H1 (cell line): Measurements from ENCODE around the gene PCDHGA7. TPM values are rescaled to one million over a fixed set of nuclear protein-coding genes. Genes with fewer than 3 reads are reported as not detected.

Experiments
- CTCF ChIA-PET: fragments of 300-600 bp; sonication (Branson Sonifier 250); formaldehyde crosslinking; loops from one replicate; lab custom pipeline; 2021; ENCODE audit not compliant: partially characterized antibody; lab: Charles Lee
- POLR2A ChIA-PET: fragments of 300-600 bp; sonication (Branson Sonifier 250); formaldehyde crosslinking; loops from one replicate; lab custom pipeline; 2021; ENCODE audit warnings: inconsistent platforms; ENCODE audit not compliant: partially characterized antibody; lab: Charles Lee
- DNase-seq, 2 experiments: peaks; one replicate each; pipeline versions ENCODE4 v3.0.0 to v3.0.0-alpha.2; 2010 to 2022; ENCODE audit warnings: low spot score in 2 of 2, low read depth in 1 of 2, mixed read lengths in 1 of 2
- FAIRE-seq: peaks from 2 replicates; lab custom pipeline; 2011; peaks lifted over from hg19 to GRCh38; lab: Jason Lieb, UNC
- H2AFZ ChIP-seq: 2 replicates; pipeline ENCODE4 v1.8.1; 2012; ENCODE audit warnings: low read length, inconsistent platforms
- H2AK5ac ChIP-seq: 2 replicates; pipeline ENCODE4 v1.6.1; 2013; ENCODE audit warnings: low read depth, low read length
- H2BK120ac ChIP-seq: replicated peaks from 2 replicates; pipeline ENCODE3; 2013; ENCODE audit warnings: low read depth, low read length, inconsistent platforms
- H2BK12ac ChIP-seq: 2 replicates; pipeline ENCODE4 v1.6.1; 2013; ENCODE audit warnings: low read depth, low read length
- H2BK15ac ChIP-seq: 2 replicates; pipeline ENCODE4 v1.6.1; 2013; ENCODE audit warnings: low read length
- H2BK20ac ChIP-seq: 2 replicates; pipeline ENCODE4 v1.6.1; 2013; ENCODE audit warnings: low read length
- H2BK5ac ChIP-seq: 2 replicates; pipeline ENCODE4 v1.6.1; 2013; ENCODE audit warnings: low read depth, low read length
- H3K14ac ChIP-seq: 2 replicates; pipeline ENCODE4 v1.6.1; 2013; ENCODE audit warnings: inconsistent platforms; ENCODE audit not compliant: insufficient read length
- H3K18ac ChIP-seq: 2 replicates; pipeline ENCODE4 v1.6.1; 2013; ENCODE audit warnings: low read length; ENCODE audit errors: extremely low read depth
- H3K23ac ChIP-seq: 2 replicates; pipeline ENCODE4 v1.6.1; 2013; ENCODE audit warnings: inconsistent platforms; ENCODE audit not compliant: insufficient read length
- H3K23me2 ChIP-seq: 2 replicates; pipeline ENCODE4 v1.6.1; 2013; ENCODE audit warnings: low read depth, low read length
- H3K27ac ChIP-seq: 2 replicates; pipeline ENCODE4 v1.6.1; 2011; ENCODE audit warnings: low read depth, low read length, inconsistent platforms
- H3K27me3 ChIP-seq, 4 experiments: replicated peaks in 1 of 4; 1 replicate in 1 of 4; 2 replicates in 3 of 4; pipeline versions ENCODE4 v1.6.1 to v1.8.1; 2011 to 2013; ENCODE audit warnings: low read length in 3 of 4, mild to moderate bottlenecking in 3 of 4, inconsistent platforms in 2 of 4, mixed read lengths in 2 of 4, moderate library complexity in 1 of 4; ENCODE audit not compliant: control insufficient read depth in 3 of 4, insufficient read depth in 3 of 4; ENCODE audit errors: extremely low read depth in 1 of 4
- H3K36me3 ChIP-seq, 4 experiments: 2 replicates each; pipeline versions ENCODE4 v1.6.1 to v1.8.1; 2011 to 2013; ENCODE audit warnings: mild to moderate bottlenecking in 4 of 4, low read length in 3 of 4, moderate library complexity in 2 of 4, control low read depth in 1 of 4, inconsistent platforms in 1 of 4; ENCODE audit not compliant: insufficient read depth in 4 of 4, control insufficient read depth in 2 of 4
- H3K4ac ChIP-seq: replicated peaks from 2 replicates; pipeline ENCODE3; 2013; ENCODE audit warnings: low read length, low read depth, mixed read lengths, inconsistent platforms; ENCODE audit not compliant: insufficient read length
- H3K4me1 ChIP-seq, 4 experiments: replicated peaks in 1 of 4; 1 replicate in 1 of 4; 2 replicates in 3 of 4; pipeline versions ENCODE4 v1.6.1 to v1.8.1; 2011 to 2013; ENCODE audit warnings: low read length in 3 of 4, inconsistent platforms in 2 of 4, mixed read lengths in 1 of 4; ENCODE audit not compliant: insufficient read depth in 4 of 4, control insufficient read depth in 3 of 4
- H3K4me2 ChIP-seq, 2 experiments: 2 replicates each; pipeline versions ENCODE4 v1.6.1 to v1.8.1; 2011 to 2013; ENCODE audit warnings: low read depth in 2 of 2, low read length in 2 of 2, control low read depth in 1 of 2, inconsistent platforms in 1 of 2, mild to moderate bottlenecking in 1 of 2; ENCODE audit not compliant: insufficient read depth in 1 of 2
- H3K4me3 ChIP-seq, 4 experiments: fragments of 200-600, 300-600 bp in 1 of 4; sonication (generic), shearing (Covaris generic), sonication (Bioruptor Twin) in 1 of 4; 2 replicates each; pipeline versions ENCODE4 v1.5.1 to v1.8.1; 2011 to 2016; ENCODE audit warnings: low read length in 4 of 4, low read depth in 3 of 4, control low read depth in 2 of 4, inconsistent platforms in 2 of 4, mild to moderate bottlenecking in 2 of 4, mixed read lengths in 1 of 4, moderate library complexity in 1 of 4; ENCODE audit not compliant: insufficient read depth in 2 of 4; ENCODE audit errors: extremely low read depth in 1 of 4
- H3K56ac ChIP-seq: replicated peaks from 2 replicates; pipeline ENCODE3; 2013; ENCODE audit warnings: low read depth, mild to moderate bottlenecking, mixed read lengths, low read length, inconsistent platforms; ENCODE audit not compliant: insufficient read length
- H3K79me1 ChIP-seq: 2 replicates; pipeline ENCODE4 v1.6.1; 2013; ENCODE audit warnings: low read depth, low read length, control low read depth
- H3K79me2 ChIP-seq, 2 experiments: 2 replicates each; pipeline versions ENCODE4 v1.6.1 to v1.8.1; 2012 to 2013; ENCODE audit warnings: low read length in 2 of 2, mild to moderate bottlenecking in 2 of 2, inconsistent platforms in 1 of 2; ENCODE audit not compliant: insufficient read depth in 2 of 2, control insufficient read depth in 1 of 2
- H3K9ac ChIP-seq, 4 experiments: replicated peaks in 1 of 4; 1 replicate in 1 of 4; 2 replicates in 3 of 4; pipeline versions ENCODE4 v1.6.1 to v1.8.1; 2011 to 2013; ENCODE audit warnings: low read depth in 3 of 4, low read length in 3 of 4, control low read depth in 2 of 4, mild to moderate bottlenecking in 2 of 4, moderate library complexity in 2 of 4, inconsistent platforms in 1 of 4; ENCODE audit errors: extremely low read depth in 1 of 4
- H3K9me3 ChIP-seq, 2 experiments: 2 replicates each; pipeline versions ENCODE4 v1.6.1 to v1.8.1; 2012 to 2013; ENCODE audit warnings: mild to moderate bottlenecking in 2 of 2, moderate library complexity in 2 of 2, control low read depth in 1 of 2, inconsistent platforms in 1 of 2, low read depth in 1 of 2, low read length in 1 of 2, mixed read lengths in 1 of 2; ENCODE audit not compliant: insufficient read depth in 2 of 2
- H4K20me1 ChIP-seq, 2 experiments: replicated peaks in 1 of 2; 2 replicates each; pipeline versions ENCODE3 to v1.8.1; 2011 to 2013; ENCODE audit warnings: inconsistent platforms in 2 of 2, low read length in 2 of 2, mild to moderate bottlenecking in 1 of 2; ENCODE audit not compliant: insufficient read depth in 2 of 2, control insufficient read depth in 1 of 2
- H4K5ac ChIP-seq: 2 replicates; pipeline ENCODE4 v1.6.1; 2013; ENCODE audit warnings: low read length, low read depth, mixed read lengths, inconsistent platforms; ENCODE audit not compliant: insufficient read length
- H4K8ac ChIP-seq: 2 replicates; pipeline ENCODE4 v1.8.0; 2013; ENCODE audit warnings: mild to moderate bottlenecking, moderate library complexity, low read length, inconsistent platforms; ENCODE audit not compliant: insufficient read depth; ENCODE audit errors: extremely low read depth
- H4K91ac ChIP-seq: replicated peaks from 2 replicates; pipeline ENCODE3; 2013; ENCODE audit warnings: low read length, mixed read lengths, inconsistent platforms; ENCODE audit not compliant: insufficient read length
- ATF2 ChIP-seq: IDR thresholded peaks from 2 replicates; pipeline ENCODE4 v1.6.1; 2012; ENCODE audit warnings: low read length, inconsistent platforms
- BACH1 ChIP-seq: IDR thresholded peaks from 2 replicates; pipeline ENCODE4 v1.6.1; 2012; ENCODE audit warnings: low read length, improper control_type of control experiment
- FOSL1 ChIP-seq: IDR thresholded peaks from 2 replicates; pipeline ENCODE4 v1.6.1; 2011; ENCODE audit warnings: mild to moderate bottlenecking, low read depth, low read length, moderate library complexity; ENCODE audit not compliant: insufficient read depth
- JUN ChIP-seq: IDR thresholded peaks from 2 replicates; pipeline ENCODE4 v1.6.1; 2011; ENCODE audit warnings: low read depth, mild to moderate bottlenecking, improper control_type of control experiment, low read length
- KDM5A ChIP-seq: fragments of 200-600 bp; IDR thresholded peaks from 2 replicates; pipeline ENCODE4 v1.7.1; 2012; ENCODE audit warnings: mild to moderate bottlenecking, low read length, inconsistent platforms, mixed read lengths
- MAFK ChIP-seq: IDR thresholded peaks from 2 replicates; pipeline ENCODE4 v1.6.1; 2012; ENCODE audit warnings: low read depth, mild to moderate bottlenecking, improper control_type of control experiment, low read length
- NRF1 ChIP-seq: IDR thresholded peaks from 2 replicates; pipeline ENCODE4 v1.6.1; 2011; ENCODE audit warnings: mild to moderate bottlenecking, low read depth, low read length, improper control_type of control experiment
- POLR2A ChIP-seq, 2 experiments: IDR thresholded peaks; 1 replicate in 1 of 2; 2 replicates in 1 of 2; pipeline ENCODE4 v1.6.1; 2011; ENCODE audit warnings: low read depth in 2 of 2, low read length in 2 of 2, mild to moderate bottlenecking in 2 of 2; ENCODE audit errors: control extremely low read depth in 1 of 2
- POLR2AphosphoS5 ChIP-seq: IDR thresholded peaks from 2 replicates; pipeline ENCODE4 v1.6.1; 2011; ENCODE audit warnings: low read depth, low read length
- RAD21 ChIP-seq, 2 experiments: IDR thresholded peaks in 1 of 2; conservative IDR thresholded peaks in 1 of 2; 2 replicates each; pipeline ENCODE4 v1.6.1; 2011; ENCODE audit warnings: low read depth in 2 of 2, low read length in 2 of 2, improper control_type of control experiment in 1 of 2, inconsistent platforms in 1 of 2, mild to moderate bottlenecking in 1 of 2, moderate library complexity in 1 of 2
- SP4 ChIP-seq: IDR thresholded peaks from 2 replicates; pipeline ENCODE4 v1.6.1; 2012; ENCODE audit warnings: low read length, inconsistent platforms
- TAF1 ChIP-seq: IDR thresholded peaks from 2 replicates; pipeline ENCODE4 v1.6.1; 2011; ENCODE audit warnings: mild to moderate bottlenecking, low read depth, low read length
- TEAD4 ChIP-seq: IDR thresholded peaks from 2 replicates; pipeline ENCODE4 v1.6.1; 2012; ENCODE audit warnings: low read depth, low read length, inconsistent platforms, mixed read lengths
- WGBS, 2 experiments: shearing (Covaris generic) in 1 of 2; methylation state at CpG; one replicate each; pipeline versions ENCODE4 v1.1.6 to v1.1.7; 2013 to 2015; ENCODE audit warnings: low lambda C conversion rate in 2 of 2, mixed read lengths in 2 of 2, inconsistent platforms in 1 of 2, low coverage in 1 of 2, missing lambda C conversion rate in 1 of 2; ENCODE audit not compliant: insufficient replicate concordance in 2 of 2, insufficient coverage in 1 of 2, insufficient read length in 1 of 2; ENCODE audit errors: extremely low coverage in 1 of 2, missing lambda C conversion rate in 1 of 2; 5-methylcytosine and 5-hydroxymethylcytosine counted together
- polyA plus RNA-seq, 7 experiments: library from polyadenylated mRNA; depleted of rRNA in 3 of 7; stranded (reverse) in 5 of 7; unstranded in 2 of 7; fragments of >200 nt in 5 of 7; fragments of 200-250 nt in 2 of 7; gene quantifications; 1 replicate in 5 of 7; 2 replicates in 1 of 7; 4 replicates in 1 of 7; pipeline versions ENCODE4 v1.2.1 to v1.2.3, GENCODE V29; 2011 to 2013; ENCODE audit warnings: missing spikeins in 2 of 7, mixed read lengths in 2 of 7
- total RNA-seq: library from RNA; stranded (reverse); fragmentation: NEBNext Ultra II Directional; extraction: Animal tissue kit (Norgen Biotek cat#: 25700); gene quantifications from 2 replicates; pipeline ENCODE4 v1.2.1, GENCODE V29; 2021

The PCDHGA7 gene
- total and polyA plus RNA-seq, 2 of the 8 experiments (the other 6 are each of a cell fraction or from before 2014, with no cell fraction given): 0.39 to 1.1 TPM

DNA sequence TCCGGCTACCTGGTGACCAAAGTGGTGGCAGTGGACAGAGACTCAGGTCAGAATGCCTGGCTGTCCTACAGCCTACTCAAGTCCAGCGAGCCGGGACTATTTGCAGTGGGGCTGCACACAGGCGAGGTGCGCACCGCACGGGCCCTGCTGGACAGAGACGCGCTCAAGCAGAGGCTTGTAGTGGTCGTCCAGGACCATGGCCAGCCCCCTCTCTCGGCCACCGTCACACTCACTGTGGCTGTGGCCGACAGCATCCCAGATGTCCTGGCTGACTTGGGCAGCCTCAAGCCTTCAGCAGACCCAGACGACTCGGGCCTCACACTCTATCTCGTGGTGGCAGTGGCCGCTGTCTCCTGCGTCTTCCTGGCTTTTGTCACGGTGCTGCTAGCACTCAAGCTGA is 25.6 kb upstream of the PCDHGA7 start:
- FAIRE-seq: no peak
- H2BK12ac ChIP-seq: no peak overlapping the region
- no peaks in the 10 kb centered on the region for H3K23me2 ChIP-seq
- H3K18ac ChIP-seq: no peak overlapping the region
- no peak overlapping the region for H3K4me2 ChIP-seq
- H4K5ac ChIP-seq: no peak overlapping the region
- no peaks in the 10 kb centered on the region for H4K20me1 ChIP-seq
- H3K4ac ChIP-seq: no peak overlapping the region
- no peak overlapping the region for H2AFZ ChIP-seq
- H3K9ac ChIP-seq: no peak overlapping the region
- no peak overlapping the region for H2AK5ac ChIP-seq
- no peak overlapping the region for H3K27ac ChIP-seq
- CTCF ChIA-PET: interaction anchor here (0.8 to 4.4 kb wide), 8 partner anchors 7 to 201 kb away, joined by 3 to 27 read pairs (median 14); partner anchors contain the start of genes PCDHB15, PCDHGA1, PCDHGA2 and PCDHGA5
- H2BK5ac ChIP-seq: no peak overlapping the region
- peaks cover 31 to 50% of the 10 kb centered on the region in 2 experiments for H3K9me3 ChIP-seq
- TF ChIP-seq RAD21 (IDR thresholded peaks at IDR 0.05 in 1 of 2, conservative IDR thresholded peaks at IDR 0.05 in 1 of 2; ENCODE audit: low read depth in 2 of 2, low read length in 2 of 2) (no peak), MAFK (no peak), JUN (no peak), FOSL1 (no peak), SP4 (no peak), ATF2 (no peak), KDM5A (no peak), NRF1 (no peak), TAF1 (no peak), TEAD4 (no peak), POLR2AphosphoS5 (no peak), POLR2A (IDR thresholded peaks at IDR 0.05; ENCODE audit: control extremely low read depth in 1 of 2, low read depth in 2 of 2, low read length in 2 of 2) (no peak), BACH1 (no peak)
- TF ChIP-seq, all 59 proteins: peak for 0
- H2BK120ac ChIP-seq: no peak overlapping the region
- H4K91ac ChIP-seq: no peak overlapping the region
- POLR2A ChIA-PET: no interaction called here
- no peaks in the 10 kb centered on the region for H3K27me3 ChIP-seq
- H3K4me3 ChIP-seq: no peak overlapping the region
- 0 out of 7 replicates have a peak, but pooled peaks cover 0 to 1% (median 0%) of the 10 kb centered on the region in 4 experiments for H3K4me1 ChIP-seq
- H2BK15ac ChIP-seq: no peak overlapping the region
- H3K79me2 ChIP-seq: no peaks in the 10 kb centered on the region
- H3K79me1 ChIP-seq: no peaks in the 10 kb centered on the region
- H2BK20ac ChIP-seq: no peak overlapping the region
- WGBS, 2 experiments: 93% methylated on average over 17 of the region's 19 CpGs; no CpG with 5 or more reads in 1 of the 2 experiments
- peak overlapping the region; percentile 5 for H4K8ac ChIP-seq
- peaks cover 0 to 12% (median 2%) of the 10 kb centered on the region in 4 experiments; a peak in 3 of 8 replicates for H3K36me3 ChIP-seq
- H3K23ac ChIP-seq: no peak overlapping the region
- no peak overlapping the region for H3K14ac ChIP-seq
- DNase-seq: no peak
- H3K56ac ChIP-seq: no peak overlapping the region
